GM13976 (cell line): Measurements from ENCODE around the gene MCTP2.

Experiments used
- DNase-seq: peaks from one replicate; pipeline ENCODE4 v3.0.0; 2012; ENCODE audit warnings: low spot score
- CTCF ChIP-seq: IDR thresholded peaks from 2 replicates; pipeline ENCODE4 v1.5.1; 2012; ENCODE audit warnings: borderline replicate concordance, mild to moderate bottlenecking; ENCODE audit not compliant: insufficient read depth; ENCODE audit errors: extremely low read depth, missing control alignments, control extremely low read depth
- in situ Hi-C: fragments of 300-500 bp; cut with MboI; formaldehyde crosslinking; loops from one replicate; pipeline ENCODE4 v1.12.0; 2022; ENCODE audit warnings: low sequenced_read_pairs, mixed read lengths, inconsistent platforms; ENCODE audit not compliant: unreplicated experiment

The MCTP2 gene

DNA sequence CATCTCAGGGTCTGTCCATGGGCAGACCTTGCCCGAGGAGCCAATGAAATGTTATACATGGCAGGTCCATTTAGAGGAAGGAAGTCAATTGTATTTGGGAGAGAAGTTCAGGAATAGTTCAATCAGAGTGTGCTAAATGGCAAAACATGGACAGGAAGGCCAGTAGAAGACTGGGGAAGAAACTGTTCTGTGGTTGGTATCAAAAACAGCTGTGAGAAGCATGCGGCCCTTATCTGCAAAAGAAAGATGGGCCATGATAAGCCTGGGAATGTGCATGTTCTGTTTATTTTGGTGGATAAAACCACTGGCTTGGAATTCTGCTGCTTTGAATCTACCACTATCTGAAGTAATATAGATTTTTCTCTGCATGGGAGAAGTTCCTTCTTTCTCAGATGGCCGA, 100.4 kb downstream of the MCTP2 start:
- no peak for DNase-seq
- no peak for TF ChIP-seq CTCF
- in situ Hi-C loops: no loop called here

- no peak for TF ChIP-seq CTCF
- in situ Hi-C loops: no loop called here
- DNase-seq: no peak
Observed at GRCh38 chr15:94335616-94336015, 104.3 kb downstream of the MCTP2 start.

GRCh38 chr15:94336817-94337467, 105.6 kb downstream of the MCTP2 start:
- in situ Hi-C loops: no loop called here
- no peak for DNase-seq
- TF ChIP-seq CTCF: no peak

DNA sequence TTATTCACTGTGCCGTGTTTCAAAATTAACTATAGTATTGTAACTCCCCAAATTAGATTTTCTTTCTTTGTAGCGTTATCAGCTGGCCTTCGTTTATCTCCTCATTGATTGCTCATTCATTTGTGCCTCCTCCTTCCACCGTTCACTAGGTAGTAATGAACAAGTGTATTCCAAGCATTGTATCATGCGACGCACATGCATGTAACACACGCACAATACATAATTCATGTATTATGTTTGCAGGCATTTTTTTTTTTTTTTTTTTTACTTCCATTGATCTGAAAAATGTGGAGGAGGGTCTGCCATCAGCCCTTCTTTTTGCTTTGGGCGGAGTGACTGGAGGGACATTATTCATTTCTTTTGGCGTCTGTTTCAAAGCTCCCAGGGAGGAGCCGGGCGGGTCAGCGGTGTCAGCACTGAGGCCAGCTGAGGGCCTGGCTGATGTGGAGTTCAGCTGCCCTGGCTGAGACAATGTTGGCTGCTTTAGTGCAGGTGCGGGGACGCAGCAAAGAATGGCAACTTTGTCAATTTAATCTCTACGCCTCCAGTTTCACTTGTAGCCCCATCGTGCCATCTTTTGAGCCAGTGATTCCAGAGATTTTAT, 107.0 kb downstream of the MCTP2 start:
- in situ Hi-C loops: no loop called here
- no peak for TF ChIP-seq CTCF
- no peak for DNase-seq

GRCh38 chr15:94346282-94346681, 114.9 kb downstream of the MCTP2 start:
- DNase-seq: no peak
- in situ Hi-C loops: no loop called here
- no peak for TF ChIP-seq CTCF

DNA sequence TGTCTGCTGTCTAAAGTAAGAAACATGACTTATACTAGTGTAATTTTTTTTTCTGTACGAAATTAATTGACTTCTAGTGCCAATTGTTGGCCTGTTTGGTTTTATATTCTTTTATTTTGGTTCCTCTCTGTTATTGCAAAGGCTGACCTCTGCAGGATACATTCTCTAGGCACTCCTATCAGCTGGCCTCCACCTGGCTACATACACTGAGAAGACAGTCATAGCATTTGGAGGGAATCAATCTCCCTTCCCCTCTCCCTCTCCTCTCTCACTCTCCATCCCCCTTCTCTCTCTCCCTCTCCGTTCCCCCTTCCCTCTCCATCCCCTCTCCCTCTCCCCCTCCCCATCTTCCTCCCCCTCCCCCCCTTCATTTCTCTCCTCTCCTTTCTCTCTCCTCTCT, 116.7 kb downstream of the MCTP2 start:
- TF ChIP-seq CTCF: no peak
- in situ Hi-C loops: no loop called here
- no peak for DNase-seq
